Ishikawa (cell line): ENCODE measurements around the gene CDKN2AIPNL.

ENCODE experiments used
- CEBPB ChIP-seq: IDR thresholded peaks from 2 replicates; pipeline ENCODE4 v1.6.1; 2012
- EP300 ChIP-seq: IDR thresholded peaks from 2 replicates; pipeline ENCODE4 v1.6.1; 2012; ENCODE audit warnings: borderline replicate concordance
- FOXM1 ChIP-seq: IDR thresholded peaks from 2 replicates; pipeline ENCODE4 v1.6.1; 2012; ENCODE audit warnings: low read depth, borderline replicate concordance
- MAX ChIP-seq: IDR thresholded peaks from 2 replicates; pipeline ENCODE4 v1.6.1; 2012
- NFIC ChIP-seq: IDR thresholded peaks from 2 replicates; pipeline ENCODE4 v1.6.1; 2012
- RAD21 ChIP-seq: IDR thresholded peaks from 2 replicates; pipeline ENCODE4 v1.6.1; 2012; ENCODE audit warnings: low read depth
- REST ChIP-seq: IDR thresholded peaks from 2 replicates; pipeline ENCODE4 v1.6.1; 2012; ENCODE audit warnings: low read depth, mild to moderate bottlenecking
- USF1 ChIP-seq: IDR thresholded peaks from 2 replicates; pipeline ENCODE4 v1.6.1; 2012
- YY1 ChIP-seq: IDR thresholded peaks from 2 replicates; pipeline ENCODE4 v1.6.1; 2012; ENCODE audit warnings: low read depth
- ZBTB7A ChIP-seq: IDR thresholded peaks from 2 replicates; pipeline ENCODE4 v1.6.1; 2012; ENCODE audit warnings: low read depth

- TF ChIP-seq REST (no peak), EP300 (no peak), ZBTB7A (no peak), NFIC (no peak), FOXM1 (no peak), CEBPB (no peak), MAX (no peak), USF1 (no peak), YY1 (no peak), RAD21 (no peak)
These were observed 45.1 kb upstream of the CDKN2AIPNL start for GRCh38 chr5:134456825-134457224.
